ENCODE results near the gene DHRS12.

The DHRS12 gene

GRCh38 chr13:51745243-51745642 lies 58.7 kb downstream of the DHRS12 start:
- H2AFZ ChIP-seq (ENCODE audit: low read depth, low read length), result no peak overlapping the region
- H3K27me3 ChIP-seq (ENCODE audit: low read depth, low read length), result no peaks in the 10 kb centered on the region
- no peaks in the 10 kb centered on the region for H3K79me2 ChIP-seq (ENCODE audit: low read length)
- no peaks in the 10 kb centered on the region for H4K20me1 ChIP-seq (ENCODE audit: insufficient read depth, low read length)
- H3K9ac ChIP-seq (ENCODE audit: low read length), result no peak overlapping the region
- no peak overlapping the region for H3K4me3 ChIP-seq (ENCODE audit: low read length)
- TF ChIP-seq CTCF (IDR thresholded peaks at IDR 0.05; ENCODE audit: low read depth, low read length), result no peak
- TF ChIP-seq EZH2phosphoT487 (IDR thresholded peaks at IDR 0.05; ENCODE audit: low read depth), result no peak
- H3K27ac ChIP-seq (ENCODE audit: low read length), result no peak overlapping the region
- peaks cover 18% of the 10 kb centered on the region for H3K9me3 ChIP-seq (ENCODE audit: insufficient read depth, low read length)
- no peak overlapping the region for H3K4me2 ChIP-seq (ENCODE audit: low read length)
- peaks cover 47% of the 10 kb centered on the region for H3K36me3 ChIP-seq (replicated peaks; ENCODE audit: low read depth, low read length)
- no peaks in the 10 kb centered on the region for H3K4me1 ChIP-seq (ENCODE audit: low read length)

- Histone ChIP-seq H3K4me2 (ENCODE audit: low read length) (no peak overlapping the region), H3K27ac (ENCODE audit: low read length) (no peak overlapping the region), H3K36me3 (replicated peaks; ENCODE audit: low read depth, low read length) (peaks cover 33% of the 10 kb centered on the region), H3K4me3 (ENCODE audit: low read length) (no peak overlapping the region), H4K20me1 (ENCODE audit: insufficient read depth, low read length) (no peaks in the 10 kb centered on the region), H3K9ac (ENCODE audit: low read length) (no peak overlapping the region), H2AFZ (ENCODE audit: low read depth, low read length) (no peak overlapping the region), H3K4me1 (ENCODE audit: low read length) (no peaks in the 10 kb centered on the region), H3K9me3 (ENCODE audit: insufficient read depth, low read length) (peaks cover 4% of the 10 kb centered on the region; the same call in 1 of the 2 replicates), H3K79me2 (ENCODE audit: low read length) (no peaks in the 10 kb centered on the region), H3K27me3 (ENCODE audit: low read depth, low read length) (no peaks in the 10 kb centered on the region)
- TF ChIP-seq CTCF (IDR thresholded peaks at IDR 0.05; ENCODE audit: low read depth, low read length) (no peak), EZH2phosphoT487 (IDR thresholded peaks at IDR 0.05; ENCODE audit: low read depth) (no peak)
These were observed 61.4 kb downstream of the DHRS12 start for GRCh38 chr13:51742611-51743010.

DNA sequence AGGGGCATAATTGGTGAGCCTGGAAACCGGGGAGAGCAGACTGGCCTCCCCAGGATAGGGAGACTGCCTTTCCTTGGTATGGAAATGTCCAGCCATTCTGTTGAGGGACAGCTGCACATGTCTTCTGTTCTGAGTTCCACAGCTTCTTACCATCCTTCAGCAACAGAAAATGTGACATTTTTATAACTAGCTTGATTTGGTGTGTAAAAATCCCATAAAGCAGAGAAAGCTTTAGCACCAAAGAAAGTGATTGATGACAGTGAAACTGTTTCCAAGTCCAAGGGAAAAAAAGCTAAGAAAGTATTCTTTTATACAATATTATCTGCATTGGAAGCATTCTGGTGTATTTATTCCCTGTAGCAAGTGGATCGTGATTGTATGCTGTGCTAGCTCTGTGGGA lies 61.9 kb downstream of the DHRS12 start:
- Histone ChIP-seq H3K27ac (ENCODE audit: low read length) (no peak overlapping the region), H3K27me3 (ENCODE audit: low read depth, low read length) (no peaks in the 10 kb centered on the region), H2AFZ (ENCODE audit: low read depth, low read length) (no peak overlapping the region), H3K4me1 (ENCODE audit: low read length) (no peaks in the 10 kb centered on the region), H3K4me2 (ENCODE audit: low read length) (no peak overlapping the region), H3K4me3 (ENCODE audit: low read length) (no peak overlapping the region), H3K79me2 (ENCODE audit: low read length) (no peaks in the 10 kb centered on the region), H3K36me3 (replicated peaks; ENCODE audit: low read depth, low read length) (peaks cover 27% of the 10 kb centered on the region), H4K20me1 (ENCODE audit: insufficient read depth, low read length) (no peaks in the 10 kb centered on the region), H3K9ac (ENCODE audit: low read length) (no peak overlapping the region), H3K9me3 (ENCODE audit: insufficient read depth, low read length) (no peaks in the 10 kb centered on the region; the same call in 1 of the 2 replicates)
- no peak for TF ChIP-seq EZH2phosphoT487 (IDR thresholded peaks at IDR 0.05; ENCODE audit: low read depth)
- no peak for TF ChIP-seq CTCF (IDR thresholded peaks at IDR 0.05; ENCODE audit: low read depth, low read length)

- Histone ChIP-seq H3K36me3 (replicated peaks; ENCODE audit: low read depth, low read length) (peaks cover 22% of the 10 kb centered on the region), H3K27ac (ENCODE audit: low read length) (no peak overlapping the region), H3K4me3 (ENCODE audit: low read length) (no peak overlapping the region), H3K27me3 (ENCODE audit: low read depth, low read length) (no peaks in the 10 kb centered on the region), H3K9me3 (ENCODE audit: insufficient read depth, low read length) (no peaks in the 10 kb centered on the region), H3K4me2 (ENCODE audit: low read length) (no peak overlapping the region), H3K79me2 (ENCODE audit: low read length) (no peaks in the 10 kb centered on the region), H2AFZ (ENCODE audit: low read depth, low read length) (no peak overlapping the region), H3K9ac (ENCODE audit: low read length) (no peak overlapping the region), H4K20me1 (ENCODE audit: insufficient read depth, low read length) (no peaks in the 10 kb centered on the region), H3K4me1 (ENCODE audit: low read length) (no peaks in the 10 kb centered on the region)
- no peak for TF ChIP-seq CTCF (IDR thresholded peaks at IDR 0.05; ENCODE audit: low read depth, low read length)
- TF ChIP-seq EZH2phosphoT487 (IDR thresholded peaks at IDR 0.05; ENCODE audit: low read depth), result no peak
These were observed 63.3 kb downstream of the DHRS12 start for GRCh38 chr13:51740698-51741097.

All from OCI-LY3 (cell line).